Neuron (in vitro differentiated cells): ENCODE results near the gene CASTOR1.
"Not testable (repeated sequence)": the region's sequence is repeated elsewhere in the genome, so short reads cannot be mapped to it uniquely, and the experiment has no call there.

Experiments used
- H2AFZ ChIP-seq: one replicate; pipeline ENCODE4 v1.6.1; 2013; ENCODE audit warnings: low read depth, mild to moderate bottlenecking, inconsistent platforms, low read length, moderate library complexity
- H3K27me3 ChIP-seq: one replicate; pipeline ENCODE4 v1.6.1; 2013; ENCODE audit warnings: low read length; ENCODE audit not compliant: insufficient read depth
- H3K36me3 ChIP-seq: one replicate; pipeline ENCODE4 v1.6.1; 2013; ENCODE audit warnings: low read length; ENCODE audit not compliant: insufficient read depth
- H3K4me1 ChIP-seq: one replicate; pipeline ENCODE4 v1.6.1; 2013; ENCODE audit warnings: low read length; ENCODE audit not compliant: insufficient read depth
- H3K4me3 ChIP-seq: 2 replicates; pipeline ENCODE4 v1.5.1; 2013; ENCODE audit warnings: mild to moderate bottlenecking, low read length, moderate library complexity
- H3K9me3 ChIP-seq: one replicate; pipeline ENCODE4 v1.6.1; 2013; ENCODE audit warnings: low read length

The CASTOR1 gene

GRCh38 chr22:30289141-30289979 lies at the start of gene CASTOR1:
TSS of gene CASTOR1 (minus strand) at chr22:30289505. CDS start at chr22:30289497, 8 bp downstream.
- peak within 1 kb of the TSS; percentile 83 for H2AFZ ChIP-seq
- no peaks in the 10 kb centered on the region for H3K27me3 ChIP-seq
- H3K4me1 ChIP-seq: peaks cover 23% of the 10 kb centered on the region
- peak within 1 kb of the TSS; percentile 54 for H3K4me3 ChIP-seq
- peaks cover 12% of the 10 kb centered on the region for H3K36me3 ChIP-seq
- no peaks in the 10 kb centered on the region for H3K9me3 ChIP-seq

- H3K9me3 ChIP-seq: no peaks in the 10 kb centered on the region
- H3K4me3 ChIP-seq: no peak overlapping the region
- no peaks in the 10 kb centered on the region for H3K4me1 ChIP-seq
- no peak overlapping the region for H2AFZ ChIP-seq
- H3K36me3 ChIP-seq: peaks cover 97% of the 10 kb centered on the region
- H3K27me3 ChIP-seq: no peaks in the 10 kb centered on the region
Observed at GRCh38 chr22:30338802-30339201, 49.5 kb upstream of the CASTOR1 start.

DNA sequence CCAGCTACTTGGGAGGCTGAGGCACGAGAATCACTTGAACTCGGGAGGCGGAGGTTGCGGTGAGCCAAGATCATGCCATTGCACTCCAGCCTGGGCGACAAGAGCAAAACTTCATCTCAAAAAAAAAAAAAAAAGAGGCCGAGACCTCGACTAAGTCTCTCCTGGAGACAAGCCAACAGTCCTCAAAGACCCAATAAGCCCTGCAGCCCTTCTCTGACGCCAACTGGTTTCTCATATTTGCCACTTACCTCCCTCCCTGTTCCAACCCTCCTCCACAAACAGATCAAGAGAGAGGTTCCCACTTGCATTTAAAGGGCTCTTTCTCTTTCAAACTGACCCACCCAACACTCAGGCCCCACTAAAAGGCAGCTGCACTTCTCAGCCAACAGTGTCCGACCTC lies 49.0 kb upstream of the CASTOR1 start:
- not testable (repeated sequence) for H3K4me3 ChIP-seq, H3K4me1 ChIP-seq, H2AFZ ChIP-seq, H3K27me3 ChIP-seq, H3K9me3 ChIP-seq
- peaks cover 96% of the 10 kb centered on the region for H3K36me3 ChIP-seq

- Histone ChIP-seq H3K4me3 (no peak overlapping the region), H3K36me3 (peaks cover 96% of the 10 kb centered on the region), H3K27me3 (no peaks in the 10 kb centered on the region), H3K9me3 (no peaks in the 10 kb centered on the region), H2AFZ (no peak overlapping the region), H3K4me1 (no peaks in the 10 kb centered on the region)
Observed at GRCh38 chr22:30337461-30337778, 48.1 kb upstream of the CASTOR1 start.

- Histone ChIP-seq H3K36me3 (peaks cover 94% of the 10 kb centered on the region), H3K4me3 (no peak overlapping the region), H3K4me1 (no peaks in the 10 kb centered on the region), H3K9me3 (no peaks in the 10 kb centered on the region), H3K27me3 (no peaks in the 10 kb centered on the region), H2AFZ (no peak overlapping the region)
Observed at GRCh38 chr22:30336752-30337460, 47.6 kb upstream of the CASTOR1 start.

GRCh38 chr22:30335236-30335635 lies 45.9 kb upstream of the CASTOR1 start:
- Histone ChIP-seq H3K4me1 (no peaks in the 10 kb centered on the region), H3K36me3 (peaks cover 84% of the 10 kb centered on the region), H3K27me3 (no peaks in the 10 kb centered on the region), H3K9me3 (no peaks in the 10 kb centered on the region), H2AFZ (no peak overlapping the region), H3K4me3 (no peak overlapping the region)

- Histone ChIP-seq H3K4me3 (no peak overlapping the region), H3K4me1 (no peaks in the 10 kb centered on the region), H3K27me3 (no peaks in the 10 kb centered on the region), H3K36me3 (peaks cover 79% of the 10 kb centered on the region), H2AFZ (no peak overlapping the region), H3K9me3 (no peaks in the 10 kb centered on the region)
Observed at GRCh38 chr22:30334646-30335045, 45.3 kb upstream of the CASTOR1 start.

- Histone ChIP-seq H2AFZ (no peak overlapping the region), H3K4me1 (no peaks in the 10 kb centered on the region), H3K9me3 (no peaks in the 10 kb centered on the region), H3K27me3 (no peaks in the 10 kb centered on the region), H3K36me3 (peaks cover 70% of the 10 kb centered on the region), H3K4me3 (no peak overlapping the region)
Observed at GRCh38 chr22:30333707-30334087, 44.4 kb upstream of the CASTOR1 start.

DNA sequence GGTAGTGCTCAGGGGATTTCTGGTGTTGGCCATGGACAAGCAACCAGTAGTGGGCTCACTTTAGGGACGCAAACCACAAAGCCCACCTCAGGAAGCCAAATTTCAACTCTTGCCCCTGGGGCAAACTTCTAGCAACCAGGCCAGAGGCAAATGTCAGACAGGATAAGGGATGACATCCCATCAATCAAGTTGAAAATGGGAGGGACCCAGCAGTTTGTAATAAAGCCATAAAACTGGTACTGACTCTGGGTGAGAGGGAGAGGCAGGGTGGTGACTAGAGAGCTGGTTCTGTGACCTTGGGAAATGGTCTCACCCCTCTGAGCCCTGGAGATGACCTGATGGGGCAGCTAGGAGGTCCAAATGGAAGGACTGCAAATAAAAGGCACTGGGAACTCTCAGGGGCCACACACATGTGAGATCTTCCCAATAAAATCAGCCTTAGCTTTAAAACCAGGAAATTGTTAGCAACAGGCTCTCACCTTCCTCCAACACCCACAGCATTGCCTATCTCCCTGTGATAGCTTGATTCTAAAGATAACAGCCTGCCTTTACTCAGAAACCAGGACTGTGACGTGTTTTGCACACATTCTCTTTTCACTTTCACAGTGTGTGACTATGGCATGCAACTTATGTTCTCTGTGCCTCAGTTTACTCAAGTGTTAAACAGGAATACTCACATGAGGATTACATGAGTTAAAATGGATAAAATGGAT lies 43.8 kb upstream of the CASTOR1 start:
- Histone ChIP-seq H3K4me1 (no peaks in the 10 kb centered on the region), H2AFZ (no peak overlapping the region), H3K36me3 (peaks cover 65% of the 10 kb centered on the region), H3K4me3 (no peak overlapping the region), H3K27me3 (no peaks in the 10 kb centered on the region), H3K9me3 (no peaks in the 10 kb centered on the region)

- no peaks in the 10 kb centered on the region for H3K9me3 ChIP-seq
- peaks cover 61% of the 10 kb centered on the region for H3K36me3 ChIP-seq
- no peaks in the 10 kb centered on the region for H3K27me3 ChIP-seq
- H3K4me3 ChIP-seq: no peak overlapping the region
- no peaks in the 10 kb centered on the region for H3K4me1 ChIP-seq
- no peak overlapping the region for H2AFZ ChIP-seq
Observed at GRCh38 chr22:30332551-30332950, 43.2 kb upstream of the CASTOR1 start.

GRCh38 chr22:30328466-30329049 lies 39.3 kb upstream of the CASTOR1 start:
- Histone ChIP-seq H2AFZ (no peak overlapping the region), H3K4me1 (peaks cover 14% of the 10 kb centered on the region), H3K9me3 (no peaks in the 10 kb centered on the region), H3K4me3 (no peak overlapping the region), H3K36me3 (peaks cover 21% of the 10 kb centered on the region), H3K27me3 (no peaks in the 10 kb centered on the region)

DNA sequence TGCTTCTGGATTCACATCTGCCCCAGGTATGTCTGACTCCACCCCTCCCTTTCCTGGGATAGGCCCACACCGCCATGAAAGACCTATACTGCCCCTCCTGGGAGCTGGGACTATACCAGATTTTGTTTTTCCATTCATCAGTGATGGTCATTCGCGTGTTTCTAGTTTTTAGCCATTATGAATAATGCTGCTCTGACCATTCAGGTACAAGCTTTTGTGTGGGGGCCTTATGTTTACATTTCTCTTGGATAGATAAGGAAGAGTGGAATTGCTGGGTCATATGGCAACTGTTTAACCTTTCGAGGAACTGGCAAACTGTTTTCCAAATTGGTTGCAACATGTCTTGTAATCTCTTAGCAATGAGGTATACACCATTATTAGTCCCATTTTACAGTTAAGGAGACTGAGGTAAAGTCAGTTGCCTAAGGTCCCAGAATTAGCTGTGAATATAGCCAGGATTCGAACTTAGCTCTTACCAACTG lies 38.6 kb upstream of the CASTOR1 start:
- Histone ChIP-seq H3K36me3 (peaks cover 15% of the 10 kb centered on the region), H3K4me1 (peaks cover 14% of the 10 kb centered on the region), H3K27me3 (no peaks in the 10 kb centered on the region), H2AFZ (no peak overlapping the region), H3K4me3 (no peak overlapping the region), H3K9me3 (no peaks in the 10 kb centered on the region)
